Activated naive CD4-positive, alpha-beta T cell (primary cell): ENCODE measurements around the gene AQP9.

Experiments used
- DNase-seq, 4 experiments: peaks; one replicate each; lab custom pipeline; 2025; lab: John Stamatoyannopoulos, UW

AQP9 gene

GRCh38 chr15:58139989-58140522 lies 1.9 kb downstream of the AQP9 start:
- no peak for DNase-seq

GRCh38 chr15:58141894-58142293 lies 3.7 kb downstream of the AQP9 start:
- no peak for DNase-seq

DNA sequence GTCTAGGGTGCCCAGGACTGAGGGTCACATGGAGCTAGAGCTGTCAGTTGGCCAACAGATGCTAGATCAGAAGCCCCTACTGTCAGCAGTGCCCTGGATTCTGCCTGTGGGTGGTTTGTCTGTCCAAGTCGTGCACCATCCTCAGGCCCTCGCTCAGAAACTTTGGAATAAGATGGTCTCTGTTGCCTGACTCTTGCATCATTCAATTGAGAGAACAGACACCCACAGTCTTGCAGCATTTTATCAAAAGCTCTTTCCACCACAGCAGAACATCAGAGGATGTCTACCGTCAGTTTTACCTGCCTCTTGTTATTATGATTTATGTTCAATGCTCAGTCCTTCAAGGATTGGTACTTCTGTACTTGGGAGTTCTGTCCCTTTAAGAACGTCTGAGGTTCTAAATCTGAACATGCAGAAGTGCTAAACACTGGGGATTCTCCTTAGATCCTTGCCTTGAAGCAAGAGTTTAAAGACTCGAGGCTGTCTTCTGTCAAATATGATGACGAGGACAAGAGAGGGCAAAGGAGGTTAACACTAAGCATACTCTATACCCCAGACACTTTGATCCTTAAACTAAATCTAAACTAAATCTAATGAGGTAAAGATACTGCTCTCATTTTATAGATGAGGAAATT lies 4.8 kb downstream of the AQP9 start:
- no peak for DNase-seq

GRCh38 chr15:58145606-58146005 lies 7.4 kb downstream of the AQP9 start:
- DNase-seq, result no peak

DNA sequence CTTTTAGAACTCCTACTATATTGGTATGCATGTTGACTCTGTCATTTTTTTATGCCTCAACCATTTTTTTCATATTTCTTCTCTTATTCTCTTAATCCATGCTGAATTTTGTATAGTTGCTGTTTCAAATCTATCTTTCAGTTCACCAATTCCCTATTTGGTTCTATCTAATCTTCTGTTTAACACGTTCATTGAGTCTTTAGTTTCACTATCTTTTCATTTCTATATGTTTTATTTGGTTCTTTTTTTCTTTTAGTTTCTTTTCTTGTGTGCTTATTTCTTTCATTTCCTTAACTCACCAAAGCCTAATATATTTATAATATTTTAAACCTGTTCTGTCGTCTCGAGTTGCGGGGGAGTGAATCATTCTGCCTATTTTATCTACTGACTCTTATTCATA lies 8.0 kb downstream of the AQP9 start:
- DNase-seq, result no peak

DNA sequence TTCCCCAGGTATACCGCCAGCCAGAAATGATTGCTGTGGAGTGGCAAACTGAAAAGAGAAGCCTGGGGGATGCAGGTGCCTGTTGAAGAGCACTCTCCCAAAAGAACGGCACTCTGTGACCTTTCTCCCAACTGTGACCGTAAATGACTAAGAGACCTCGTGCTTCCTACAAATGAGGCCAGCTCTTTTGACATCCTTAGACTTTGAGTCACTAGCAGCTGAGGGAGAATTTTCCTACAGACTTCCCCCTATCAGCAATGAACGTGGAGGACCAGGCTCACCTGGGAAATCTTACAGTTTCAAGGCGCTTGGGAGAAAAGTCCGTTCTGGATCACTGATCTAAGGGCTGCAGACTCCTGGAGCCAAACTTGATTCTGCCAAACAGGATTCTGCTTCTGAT lies 8.6 kb downstream of the AQP9 start:
- DNase-seq, result no peak

DNA sequence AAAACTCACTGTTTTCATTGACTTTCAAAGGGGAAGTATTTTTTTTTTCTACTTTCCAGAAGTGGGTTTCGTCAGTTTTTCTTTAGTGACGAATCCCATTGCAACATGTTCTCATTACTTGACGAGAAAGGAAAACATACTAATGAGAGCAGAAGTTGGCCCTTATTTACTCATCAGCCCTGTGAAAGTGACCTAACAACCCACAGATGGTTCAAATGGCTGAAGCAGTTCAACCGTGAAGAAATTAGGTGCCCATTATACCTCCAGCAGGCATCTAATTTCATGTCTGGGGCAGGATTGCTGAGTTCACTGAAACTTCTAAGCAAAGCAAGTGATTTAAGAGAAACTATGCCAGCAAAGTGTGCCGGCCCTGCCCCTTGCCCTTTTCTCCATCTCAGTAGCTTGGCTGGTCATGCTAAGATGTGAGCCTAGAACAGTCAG lies 9.0 kb downstream of the AQP9 start:
- DNase-seq, result no peak

DNA sequence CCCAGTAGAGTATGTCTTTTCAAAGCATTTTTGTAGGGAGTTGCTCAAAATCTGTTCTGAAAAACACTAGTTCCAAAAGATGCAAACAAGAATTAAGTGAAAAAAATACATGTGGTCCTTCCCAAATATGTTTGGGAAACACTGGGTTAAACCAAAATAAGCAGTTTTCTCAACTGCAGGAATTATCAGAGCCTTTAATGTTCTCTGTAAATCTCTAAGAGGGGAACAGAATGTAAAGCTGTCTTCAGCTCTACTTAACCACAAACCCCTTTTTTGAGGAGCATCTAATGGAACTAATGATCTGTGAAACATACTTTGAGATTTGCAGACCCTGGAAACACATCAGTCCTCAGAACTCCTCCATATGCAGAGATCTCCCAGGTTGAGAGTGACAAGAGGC lies 9.9 kb downstream of the AQP9 start:
- no peak for DNase-seq

DNA sequence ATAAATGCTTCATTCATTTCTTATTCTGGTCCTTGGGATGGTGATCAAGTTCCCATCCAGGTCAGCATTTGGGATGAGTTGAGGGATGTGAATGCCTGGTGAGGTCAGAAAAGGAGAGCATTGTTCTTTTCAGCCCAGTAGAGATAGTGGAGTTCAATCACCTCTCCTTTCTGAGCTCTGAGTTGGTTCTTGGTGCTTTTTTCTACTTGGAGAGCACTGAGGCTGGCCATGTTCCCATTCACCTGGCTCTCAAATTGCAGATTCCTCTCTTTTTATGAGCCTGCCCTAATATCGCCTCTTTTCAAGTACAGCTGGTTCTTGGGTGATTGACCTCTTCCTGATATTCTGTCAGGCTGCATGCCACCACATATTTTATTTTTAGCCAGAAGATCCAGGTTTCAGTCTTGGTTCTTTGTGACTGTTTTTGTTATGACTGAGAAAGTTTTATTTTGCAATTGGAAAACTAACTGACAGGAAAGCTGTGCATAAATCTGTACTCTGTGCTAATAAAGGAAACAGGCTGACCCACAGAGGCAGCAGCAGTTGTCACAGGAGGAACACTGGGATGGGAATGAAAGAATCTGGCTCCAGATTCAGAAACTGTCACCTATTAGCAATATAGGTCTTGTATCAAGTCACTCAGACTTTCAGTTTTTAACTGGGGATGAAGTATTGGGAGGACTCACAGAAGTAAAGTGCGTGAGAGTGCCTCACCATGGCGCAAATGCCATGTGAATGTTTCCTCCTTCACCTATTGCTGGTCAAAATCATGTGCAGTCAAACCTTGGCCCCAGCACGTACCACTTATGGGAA lies 10.7 kb downstream of the AQP9 start:
- DNase-seq, result no peak

DNA sequence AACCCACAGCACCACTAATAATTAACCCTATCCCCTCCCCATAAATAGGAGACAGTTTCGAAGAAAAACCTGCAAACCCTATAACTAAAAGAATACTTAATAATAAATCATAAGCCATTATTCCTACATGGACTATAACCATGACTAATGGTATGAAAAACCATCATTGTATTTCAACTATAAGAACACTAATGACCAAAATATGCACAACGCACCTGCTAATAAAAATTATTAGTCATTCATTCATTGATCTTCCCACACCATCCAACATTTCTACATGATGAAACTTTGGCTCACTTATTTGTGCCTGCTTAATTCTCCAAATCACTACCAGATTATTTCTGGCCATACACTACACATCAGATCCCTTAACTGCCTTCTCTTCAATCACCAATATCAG lies 16.6 kb downstream of the AQP9 start:
- no peak for DNase-seq

- DNase-seq, result no peak
These were observed 21.7 kb downstream of the AQP9 start for GRCh38 chr15:58159827-58160386.

- no peak for DNase-seq
These were observed 23.3 kb downstream of the AQP9 start for GRCh38 chr15:58161436-58161930.

GRCh38 chr15:58163985-58164384 lies 25.8 kb downstream of the AQP9 start:
- no peak for DNase-seq

DNA sequence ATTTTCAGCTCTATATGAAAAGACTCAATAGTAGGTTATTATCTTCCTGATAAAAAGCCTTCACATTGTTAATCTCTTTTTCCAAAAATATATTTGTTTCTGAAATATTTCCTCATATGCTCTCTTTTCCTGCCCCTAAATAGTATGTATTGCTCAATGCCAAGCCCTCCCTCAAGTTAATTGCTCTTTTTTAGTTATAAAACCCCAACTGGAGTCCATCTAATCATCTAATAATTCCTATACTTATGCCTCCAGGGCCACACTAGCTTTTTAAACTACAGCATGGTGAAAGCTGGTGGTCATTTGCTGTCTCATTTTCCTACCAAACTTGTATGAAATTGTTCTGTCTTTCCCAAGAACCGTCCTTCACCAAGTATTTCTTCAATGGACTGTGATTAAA lies 26.7 kb downstream of the AQP9 start:
- no peak for DNase-seq

DNA sequence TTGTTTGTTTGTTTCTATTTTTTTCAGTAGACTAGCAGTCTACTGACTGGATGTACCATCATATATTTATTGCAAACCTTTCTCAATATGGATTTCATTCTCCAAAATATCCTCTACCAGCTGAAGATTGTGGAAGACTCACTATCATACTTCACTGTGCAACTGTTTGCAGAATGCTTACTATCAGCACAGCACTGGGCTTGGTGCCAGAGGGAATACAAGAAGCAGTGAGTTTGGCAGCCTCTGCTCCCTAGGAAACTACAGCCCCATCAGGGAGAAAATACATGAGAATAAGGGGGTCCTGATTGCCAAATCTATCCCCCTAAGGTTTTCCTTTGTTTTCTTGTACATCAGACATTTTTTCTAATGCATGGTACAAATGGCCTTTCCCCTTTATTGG lies 27.5 kb downstream of the AQP9 start:
- no peak for DNase-seq

DNA sequence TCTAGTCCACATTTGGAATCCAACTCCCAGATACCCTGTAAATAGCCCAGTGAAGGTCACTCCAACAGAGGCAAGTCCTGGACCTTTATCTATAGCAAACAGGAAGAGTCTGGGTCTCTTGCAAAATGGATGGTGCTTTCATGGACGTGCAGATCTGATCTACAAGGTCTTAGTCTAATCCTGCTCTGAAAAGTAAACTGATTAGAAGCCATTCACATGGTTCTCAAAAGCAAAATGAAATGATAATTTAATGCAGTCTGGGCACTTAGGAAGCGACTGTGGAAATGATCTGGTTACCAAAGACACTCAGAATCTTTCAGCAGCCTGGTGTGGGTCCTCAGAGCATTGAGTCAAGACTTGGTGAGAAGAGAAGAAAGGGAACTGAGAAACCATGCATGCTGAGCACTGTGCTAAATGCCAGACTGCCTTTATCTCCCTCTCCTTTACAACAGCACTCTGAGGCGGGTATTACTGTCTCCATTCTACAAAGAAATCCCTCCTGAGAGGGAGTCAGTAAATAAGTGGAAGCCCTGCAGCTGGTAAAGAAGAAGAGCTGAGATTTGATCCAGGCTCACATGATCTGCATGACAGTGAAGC lies 29.0 kb downstream of the AQP9 start:
- no peak for DNase-seq

DNA sequence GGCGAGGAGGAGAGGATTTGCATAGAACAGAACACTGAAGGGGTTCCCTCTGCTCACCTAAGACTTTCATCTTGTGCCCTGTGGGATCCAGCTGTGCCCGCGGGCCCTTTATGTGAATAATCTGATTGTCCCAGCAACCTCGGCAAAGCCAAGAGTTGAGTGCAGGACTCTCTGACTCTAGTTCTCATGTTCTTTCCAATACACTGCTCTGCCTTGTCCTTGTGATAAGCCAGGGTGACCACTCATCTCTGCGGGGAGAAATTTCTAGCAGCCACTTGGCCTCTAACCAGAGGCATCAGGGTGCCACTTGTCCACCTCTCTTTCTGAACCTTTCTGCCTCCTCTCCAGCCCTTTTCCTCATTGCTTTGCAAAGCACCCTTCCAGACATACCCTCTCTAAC lies 31.8 kb downstream of the AQP9 start:
- no peak for DNase-seq

DNA sequence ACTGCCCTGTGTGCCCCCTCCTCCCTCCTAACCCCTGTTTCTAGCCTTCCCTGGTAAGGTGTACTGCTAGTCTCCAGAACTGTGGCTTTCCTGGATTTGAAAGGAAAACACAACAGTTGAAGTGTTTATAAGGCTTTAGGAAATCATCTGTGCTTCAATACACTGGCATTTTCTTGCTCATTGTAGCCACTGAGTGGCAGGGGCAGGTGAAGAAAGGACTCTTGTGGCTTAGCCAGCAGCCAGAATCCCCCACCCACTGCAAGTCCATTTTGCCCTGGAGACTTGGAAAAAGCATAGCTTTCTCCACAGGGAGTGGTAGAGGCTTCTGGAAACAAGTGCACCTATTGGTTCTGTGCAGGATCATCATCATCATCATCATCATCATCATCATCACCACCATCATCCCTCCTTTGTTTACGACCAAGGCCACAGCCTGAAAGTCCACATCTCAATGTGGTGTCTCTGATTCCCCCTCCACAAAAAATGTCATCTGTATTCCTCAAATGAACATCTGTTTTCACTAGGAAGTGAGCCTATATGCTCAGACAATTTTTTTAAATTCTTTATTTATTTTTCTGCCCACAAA lies 33.4 kb downstream of the AQP9 start:
- DNase-seq, result no peak

DNA sequence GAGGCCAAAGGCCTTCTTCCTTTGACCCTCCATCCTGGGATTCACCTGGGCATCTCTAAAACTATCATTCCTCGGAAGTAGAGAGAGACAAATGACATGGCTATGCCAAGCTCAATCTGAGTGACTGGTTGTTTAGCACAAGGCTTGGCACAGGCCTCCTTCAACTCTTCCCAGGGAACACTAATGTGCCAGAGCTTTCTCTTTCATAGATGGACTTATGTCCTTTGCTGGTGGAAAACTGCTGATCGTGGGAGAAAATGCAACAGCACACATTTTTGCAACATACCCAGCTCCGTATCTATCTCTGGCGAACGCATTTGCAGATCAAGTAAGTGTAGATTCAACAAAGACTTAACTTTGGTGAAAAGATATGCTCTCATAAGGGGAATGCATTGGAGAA lies 36.5 kb downstream of the AQP9 start:
- no peak for DNase-seq

GRCh38 chr15:58175955-58176354 lies 37.8 kb downstream of the AQP9 start:
- DNase-seq, result no peak

DNA sequence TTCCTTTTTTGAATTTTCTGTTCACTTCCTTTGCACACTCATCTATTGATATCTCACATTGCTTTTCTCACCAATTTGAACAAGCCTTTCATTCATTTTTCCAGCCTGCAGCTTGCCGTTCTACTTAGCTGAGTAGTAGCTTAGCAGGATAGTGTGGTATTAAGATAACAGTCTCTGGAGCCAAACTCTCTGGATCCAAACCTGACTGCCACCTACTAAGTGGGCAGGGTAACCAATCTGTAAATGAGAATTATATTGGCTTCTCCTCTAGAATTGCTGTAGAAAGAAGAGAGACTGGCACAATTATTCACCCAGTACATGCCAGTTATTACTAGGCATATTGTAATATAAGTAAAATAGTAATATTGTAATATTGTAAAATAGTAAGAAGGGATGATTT lies 40.5 kb downstream of the AQP9 start:
- DNase-seq, result no peak

- no peak for DNase-seq
These were observed 41.0 kb downstream of the AQP9 start for GRCh38 chr15:58179206-58179605.
